ENCODE results near the gene ZNF584.
A peak's percentile ranks its signal among the peaks of the same experiment; 100 is the strongest.

The ZNF584 gene

DNA sequence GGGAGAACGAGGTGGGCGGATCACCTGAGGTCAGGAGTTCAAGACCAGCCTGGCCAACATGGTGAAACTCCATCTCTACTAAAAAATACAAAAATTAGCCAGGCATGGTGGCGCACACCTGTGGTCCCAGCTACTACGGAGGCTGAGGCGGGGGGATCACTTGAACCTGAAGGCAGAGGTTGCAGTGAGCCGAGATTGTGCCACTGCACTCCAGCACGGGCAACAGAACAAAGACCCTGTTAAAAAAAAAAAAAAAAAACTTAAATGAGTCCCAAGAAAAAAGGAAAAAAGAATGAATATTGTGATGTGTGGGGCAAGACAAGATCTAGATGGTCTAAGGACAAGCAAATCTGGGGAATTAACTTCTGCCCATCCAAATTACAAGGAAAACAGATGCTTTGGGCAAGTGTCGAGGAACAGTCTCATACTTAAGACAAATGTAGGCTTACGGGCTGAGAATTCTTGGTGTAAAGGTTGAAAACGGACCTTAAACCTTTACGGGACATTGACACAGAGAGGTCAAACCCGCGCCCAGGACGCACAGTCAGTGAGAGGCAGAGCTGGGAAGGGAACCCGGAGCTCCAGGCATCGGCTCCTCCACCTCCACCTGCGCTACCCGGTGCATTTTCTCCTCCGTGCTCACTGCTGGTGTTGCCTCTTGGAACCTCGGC is 57.8 kb downstream of the ZNF584 start:
- no peak for DNase-seq (ENCODE audit: low read depth in 2 of 2)

DNA sequence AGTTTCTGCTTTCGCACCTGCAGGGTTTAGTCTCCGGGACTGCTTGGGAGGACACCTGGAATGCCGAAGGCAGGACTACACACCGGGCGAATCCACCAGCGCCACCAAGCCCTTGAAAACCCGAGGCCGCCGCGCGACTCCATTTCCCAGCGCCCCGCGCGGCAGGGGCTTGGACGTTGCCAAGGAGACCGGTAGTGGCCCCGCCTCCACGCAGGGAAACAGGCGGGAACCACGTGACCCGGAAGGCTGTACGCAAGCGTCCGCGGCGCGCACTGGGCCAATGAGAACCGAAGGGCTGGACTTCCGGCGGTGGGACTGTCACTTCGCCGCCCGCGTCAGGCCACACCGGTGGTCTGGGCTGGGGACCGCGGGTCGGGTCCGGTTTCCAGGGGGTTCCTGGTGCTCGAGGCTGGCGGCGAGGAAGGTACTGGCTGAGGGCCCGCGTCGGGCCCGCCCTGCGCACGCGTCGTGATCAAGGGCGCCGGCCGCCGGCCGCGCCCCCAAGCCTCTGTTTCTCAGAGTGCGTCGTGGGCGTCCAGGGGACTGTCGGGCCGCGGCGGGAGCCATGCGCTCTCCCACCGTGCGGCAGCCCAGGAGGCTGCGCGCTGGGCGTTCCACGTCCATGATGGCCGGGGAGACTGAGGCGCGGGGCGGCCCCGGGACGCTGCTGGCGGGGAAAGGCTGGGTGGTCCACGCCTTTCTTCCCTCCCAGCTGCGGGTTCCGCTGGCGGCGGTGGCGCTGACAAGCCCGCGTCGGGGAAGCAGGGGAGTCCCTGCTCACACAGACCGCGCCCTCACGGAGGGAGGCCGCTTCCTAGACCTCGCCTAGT is 58.5 kb downstream of the ZNF584 start, which contains the start of gene ZNF324:
ZNF324 (plus strand) TSS at position 321 of the 830 bp plus-strand sequence. CDS start 2,106 bp downstream, outside the sequence.
- peak; percentile 98 to 99 for DNase-seq (ENCODE audit: low read depth in 2 of 2)

All from stimulated activated CD4-positive, alpha-beta T cell treated with anti-CD3 and anti-CD28 coated beads, Interleukin-4, amount 100 ng/mL, for 48 hours (primary cell).